GM19025 (cell line): Measurements from ENCODE around the gene GALNT2.

Experiments
- ATAC-seq: cut with Tn5 transposase; IDR thresholded peaks from one replicate; pipeline ENCODE4 v1.9.1; 2021; ENCODE audit warnings: mild to moderate bottlenecking, low read depth, moderate library complexity; ENCODE audit not compliant: unreplicated experiment

The GALNT2 gene

GRCh38 chr1:230125640-230126528, 58.8 kb downstream of the GALNT2 start:
- no peak for ATAC-seq

GRCh38 chr1:230126529-230127104, 59.6 kb downstream of the GALNT2 start:
- ATAC-seq: no peak

- ATAC-seq: no peak
Observed at GRCh38 chr1:230127105-230128054, 60.3 kb downstream of the GALNT2 start.

- ATAC-seq: no peak
Observed at GRCh38 chr1:230128569-230129285, 61.7 kb downstream of the GALNT2 start.

- ATAC-seq: no peak
Observed at GRCh38 chr1:230129341-230129740, 62.3 kb downstream of the GALNT2 start.

- no peak for ATAC-seq
Observed at GRCh38 chr1:230130172-230130944, 63.3 kb downstream of the GALNT2 start.

- ATAC-seq: no peak
Observed at GRCh38 chr1:230131457-230131856, 64.4 kb downstream of the GALNT2 start.

- no peak for ATAC-seq
Observed at GRCh38 chr1:230132758-230133157, 65.7 kb downstream of the GALNT2 start.

GRCh38 chr1:230135726-230136125, 68.7 kb downstream of the GALNT2 start:
- no peak for ATAC-seq

- ATAC-seq: no peak
Observed at GRCh38 chr1:230136453-230137336, 69.7 kb downstream of the GALNT2 start.

GRCh38 chr1:230137337-230137815, 70.3 kb downstream of the GALNT2 start:
- ATAC-seq: no peak

GRCh38 chr1:230138561-230139239, 71.7 kb downstream of the GALNT2 start:
- ATAC-seq: no peak

- no peak for ATAC-seq
Observed at GRCh38 chr1:230139315-230139714, 72.3 kb downstream of the GALNT2 start.

GRCh38 chr1:230139741-230140140, 72.7 kb downstream of the GALNT2 start:
- ATAC-seq: no peak

- no peak for ATAC-seq
Observed at GRCh38 chr1:230140221-230141020, 73.4 kb downstream of the GALNT2 start.

GRCh38 chr1:230141021-230141648, 74.1 kb downstream of the GALNT2 start:
- ATAC-seq: no peak
